SK-N-MC (cell line): ENCODE results near the gene EIF2D.

Source experiments
- EZH2 ChIP-seq: fragments of 200-600 bp; sonication (generic); IDR thresholded peaks from one replicate; pipeline ENCODE4 v1.6.1; 2017; ENCODE audit warnings: antibody characterized with exemption
- FOXP2 ChIP-seq: optimal IDR thresholded peaks from 2 replicates; pipeline ENCODE3; 2011; ENCODE audit warnings: mild to moderate bottlenecking, moderate library complexity; ENCODE audit not compliant: insufficient read depth; ENCODE audit errors: extremely low read length, control extremely low read depth
- POLR2AphosphoS5 ChIP-seq: IDR thresholded peaks from 2 replicates; pipeline ENCODE4 v1.6.1; 2012; ENCODE audit warnings: mild to moderate bottlenecking, low read depth, low read length, borderline replicate concordance

DNA sequence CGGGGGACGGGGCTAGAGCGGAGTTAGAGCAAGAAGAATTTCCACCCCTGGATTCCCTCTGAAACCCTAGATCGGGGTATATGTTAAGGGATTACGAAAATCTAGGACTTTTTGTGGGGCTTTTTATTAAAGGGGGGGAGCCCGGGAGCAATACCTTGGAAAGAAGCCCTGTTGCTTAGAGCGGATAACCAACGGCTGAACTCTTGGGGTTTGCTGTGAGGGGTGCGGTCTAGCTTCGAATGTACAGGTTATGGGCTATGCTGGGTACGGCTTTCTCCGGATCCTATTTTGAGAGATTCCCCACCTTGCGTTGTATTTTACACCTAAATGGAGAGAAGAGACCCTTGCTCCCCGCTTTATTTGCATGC, 23.7 kb upstream of the EIF2D start:
- TF ChIP-seq EZH2 (no peak), POLR2AphosphoS5 (no peak), FOXP2 (no peak)
